Astrocyte of the cerebellum (primary cell): ENCODE measurements around the gene TMEM130.

Experiments
- DNase-seq: peaks from one replicate; pipeline ENCODE4 v3.0.0-alpha.2; 2011; ENCODE audit warnings: low read depth
- H3K4me3 ChIP-seq: 2 replicates; pipeline ENCODE4 v1.5.1; 2011; ENCODE audit warnings: mild to moderate bottlenecking, low read depth, low read length, moderate library complexity
- in situ Hi-C: cut with HindIII; loops from 2 replicates; pipeline ENCODE4 v1.10.0; 2017; ENCODE audit warnings: low sequenced_read_pairs
- TF ChIP-seq, protein P1 (sequence below): IDR thresholded peaks from 2 replicates; pipeline ENCODE4 v1.5.1; 2012; ENCODE audit warnings: low read length, low read depth, moderate library complexity, mild to moderate bottlenecking; ENCODE audit errors: missing control alignments

The TMEM130 gene

DNA sequence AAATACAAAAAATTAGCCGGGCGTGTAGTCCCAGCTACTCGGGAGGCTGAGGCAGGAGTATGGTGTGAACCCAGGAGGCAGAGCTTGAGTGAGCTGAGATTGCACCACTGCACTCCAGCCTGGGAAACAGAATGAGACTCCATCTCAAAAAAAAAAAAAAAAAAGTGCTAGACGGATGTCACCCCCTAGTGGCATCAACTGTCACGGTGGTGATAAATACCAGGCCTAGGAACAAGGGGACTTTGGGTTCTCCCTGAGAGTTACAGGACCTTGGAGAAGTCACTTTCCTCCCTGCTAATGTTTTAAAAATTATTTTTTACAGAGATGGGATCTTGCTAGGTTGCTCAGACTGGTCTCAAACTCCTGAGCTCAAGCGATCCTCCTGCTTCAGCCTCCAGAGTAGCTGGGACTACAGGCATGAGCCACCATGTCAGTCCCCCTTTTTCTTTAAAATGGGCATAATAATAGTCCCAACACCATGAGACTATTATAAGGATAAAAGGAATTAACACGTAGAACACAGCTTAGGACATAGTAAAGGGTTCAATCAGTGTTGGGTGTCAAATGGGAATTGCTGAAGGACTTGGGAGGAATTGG is 2.6 kb upstream of the TMEM130 start:
- H3K4me3 ChIP-seq: no peak overlapping the region
- in situ Hi-C loops: loop anchor here (25.0 kb wide), 1 partner anchor 435 kb away; no protein-coding TSS in a partner anchor
- no peak for DNase-seq
- TF ChIP-seq, protein P1, sequence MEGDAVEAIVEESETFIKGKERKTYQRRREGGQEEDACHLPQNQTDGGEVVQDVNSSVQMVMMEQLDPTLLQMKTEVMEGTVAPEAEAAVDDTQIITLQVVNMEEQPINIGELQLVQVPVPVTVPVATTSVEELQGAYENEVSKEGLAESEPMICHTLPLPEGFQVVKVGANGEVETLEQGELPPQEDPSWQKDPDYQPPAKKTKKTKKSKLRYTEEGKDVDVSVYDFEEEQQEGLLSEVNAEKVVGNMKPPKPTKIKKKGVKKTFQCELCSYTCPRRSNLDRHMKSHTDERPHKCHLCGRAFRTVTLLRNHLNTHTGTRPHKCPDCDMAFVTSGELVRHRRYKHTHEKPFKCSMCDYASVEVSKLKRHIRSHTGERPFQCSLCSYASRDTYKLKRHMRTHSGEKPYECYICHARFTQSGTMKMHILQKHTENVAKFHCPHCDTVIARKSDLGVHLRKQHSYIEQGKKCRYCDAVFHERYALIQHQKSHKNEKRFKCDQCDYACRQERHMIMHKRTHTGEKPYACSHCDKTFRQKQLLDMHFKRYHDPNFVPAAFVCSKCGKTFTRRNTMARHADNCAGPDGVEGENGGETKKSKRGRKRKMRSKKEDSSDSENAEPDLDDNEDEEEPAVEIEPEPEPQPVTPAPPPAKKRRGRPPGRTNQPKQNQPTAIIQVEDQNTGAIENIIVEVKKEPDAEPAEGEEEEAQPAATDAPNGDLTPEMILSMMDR: peak; percentile 22

DNA sequence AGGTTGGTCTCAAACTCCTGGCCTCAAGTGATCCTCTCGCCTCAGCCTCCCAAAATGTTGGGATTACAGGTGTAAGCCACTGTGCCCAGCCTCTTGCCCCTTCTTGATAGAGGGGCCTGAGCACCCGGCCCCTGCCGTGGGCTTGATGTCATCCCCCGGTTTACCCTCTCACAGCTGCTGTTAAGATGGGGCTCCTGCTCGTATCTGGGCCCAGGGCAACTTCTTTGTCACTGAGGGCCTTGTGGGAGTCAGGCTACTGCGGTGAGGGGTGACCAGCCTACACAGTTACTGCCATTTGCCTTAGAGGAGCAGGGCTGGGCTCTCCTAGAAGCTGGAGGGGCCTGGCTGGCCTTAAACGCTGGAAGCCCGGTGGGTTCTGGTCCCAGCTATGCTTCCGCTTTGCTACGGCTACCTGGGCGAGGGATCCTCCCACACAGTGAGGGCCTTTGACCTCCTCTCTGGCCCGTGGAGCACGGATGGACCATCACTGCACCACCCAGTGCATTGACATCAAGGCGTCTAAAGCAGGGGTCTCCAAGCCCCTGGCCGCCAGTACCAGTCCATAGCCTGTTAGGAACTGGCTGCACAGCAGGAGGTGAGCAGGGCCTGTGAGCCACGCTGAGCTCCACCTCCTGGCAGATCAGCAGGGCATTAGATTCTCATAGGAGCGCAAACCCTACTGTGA is 1.1 kb upstream of the TMEM130 start:
- TF ChIP-seq, protein P1: no peak
- no peak overlapping the region for H3K4me3 ChIP-seq
- no peak for DNase-seq
- in situ Hi-C loops: loop anchor here (25.0 kb wide), 1 partner anchor 434 kb away; no protein-coding TSS in a partner anchor

DNA sequence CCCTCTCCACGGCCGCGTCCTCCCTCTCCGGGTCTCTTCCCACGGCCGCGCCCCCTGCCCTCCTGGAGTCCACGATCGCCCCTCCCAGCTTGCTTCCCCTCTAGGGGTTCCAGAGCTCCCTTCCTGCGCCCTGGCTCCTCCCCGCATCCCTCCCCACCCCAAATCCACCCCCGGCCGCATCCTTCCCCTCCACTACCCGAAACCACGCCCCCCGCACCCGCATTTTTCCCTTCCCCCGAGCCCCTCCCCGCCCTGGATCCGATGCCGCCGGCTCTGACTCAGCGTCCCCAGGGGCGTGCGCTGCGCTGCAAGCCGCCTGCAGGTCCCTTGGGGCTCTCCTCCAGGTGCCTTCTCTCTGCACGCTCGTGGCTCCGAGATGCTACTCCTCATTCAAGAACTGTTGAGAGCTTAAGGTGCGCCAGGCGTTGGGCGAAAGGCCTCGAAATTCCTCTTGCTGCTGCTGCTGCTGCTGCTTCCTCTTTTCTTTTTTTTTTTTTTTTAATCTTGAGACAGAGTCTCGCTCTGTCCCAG is 372 bp upstream of the TMEM130 start:
- in situ Hi-C loops: loop anchor here (25.0 kb wide), 1 partner anchor 433 kb away; no protein-coding TSS in a partner anchor
- no peak for DNase-seq
- TF ChIP-seq, protein P1: no peak

DNA sequence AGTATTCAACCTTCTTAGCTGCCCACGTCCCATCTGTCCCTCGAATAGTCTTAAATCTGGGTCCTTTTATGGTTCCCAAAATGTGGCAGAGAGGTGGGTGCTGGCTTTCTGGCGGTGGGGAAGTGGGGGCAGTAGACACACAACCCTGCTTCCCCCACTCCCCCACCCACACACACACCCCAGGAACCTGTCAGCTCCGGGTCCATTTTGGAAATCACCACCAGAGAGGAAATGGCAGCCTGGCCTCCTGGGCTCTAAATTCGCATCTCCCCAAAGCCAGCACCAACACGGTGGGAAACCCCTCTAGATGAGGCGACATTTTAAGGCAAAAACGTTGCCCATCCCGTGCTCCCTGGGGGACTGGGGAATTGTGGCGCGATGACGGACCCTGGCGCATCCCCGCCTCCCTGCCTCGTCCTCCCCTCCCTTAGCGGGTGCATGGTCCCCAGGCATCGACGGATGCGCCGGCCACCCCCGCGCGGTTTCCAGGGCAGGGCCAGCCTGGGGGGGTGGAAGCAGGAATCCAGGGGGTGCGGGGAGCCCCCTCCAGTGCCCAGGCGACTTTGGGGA is 702 bp downstream of the TMEM130 start:
- TF ChIP-seq, protein P1: no peak
- peak overlapping the region; percentile 38 for H3K4me3 ChIP-seq
- no peak for DNase-seq
- in situ Hi-C loops: loop anchor here (25.0 kb wide), 1 partner anchor 432 kb away; no protein-coding TSS in a partner anchor

More for the DNA sequence above, 372 bp upstream of the TMEM130 start:
- H3K4me3 ChIP-seq: peak overlapping the region; percentile 38

DNA sequence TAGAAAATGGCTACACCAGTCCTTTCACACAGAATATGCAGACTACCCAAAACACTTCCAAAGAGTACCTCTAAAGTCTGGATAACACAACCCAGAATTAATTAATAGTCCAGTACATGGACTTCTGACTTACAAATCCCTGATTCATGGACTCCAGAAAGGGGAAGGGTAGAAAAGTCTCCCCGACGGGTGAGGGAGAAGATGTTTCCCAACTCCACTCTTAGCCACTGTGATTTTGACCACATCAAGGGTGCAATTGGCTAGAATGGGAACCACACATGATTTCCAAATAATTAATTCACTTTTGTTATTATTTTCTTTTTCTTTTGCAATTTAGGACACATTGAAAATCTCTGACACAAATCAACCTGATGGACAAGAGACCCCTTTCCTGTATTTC is 1.4 kb downstream of the TMEM130 start:
- no peak for DNase-seq
- in situ Hi-C loops: loop anchor here (25.0 kb wide), 1 partner anchor 431 kb away; no protein-coding TSS in a partner anchor
- TF ChIP-seq, protein P1: no peak
- H3K4me3 ChIP-seq: no peak overlapping the region

DNA sequence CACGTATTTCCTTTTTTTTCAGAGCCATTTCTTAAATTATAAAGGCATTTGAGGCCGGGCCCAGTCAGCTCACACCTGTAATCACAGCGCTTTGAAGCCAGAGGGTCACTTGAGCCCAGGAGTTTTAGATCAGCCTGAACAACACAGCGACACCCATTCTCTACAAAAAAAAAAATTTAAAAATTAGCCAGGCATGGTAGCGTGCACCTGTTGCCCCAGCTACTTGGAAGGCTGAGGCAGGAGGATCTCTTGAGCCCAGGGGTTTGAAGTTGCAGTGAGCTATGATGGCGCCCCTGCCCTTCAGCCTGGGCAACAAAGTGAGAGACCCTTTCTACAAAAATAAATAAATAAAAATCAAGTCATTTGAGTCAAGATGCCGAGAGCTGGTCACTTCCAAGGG is 3.0 kb downstream of the TMEM130 start:
- TF ChIP-seq, protein P1: no peak
- in situ Hi-C loops: loop anchor here (25.0 kb wide), 1 partner anchor 429 kb away; no protein-coding TSS in a partner anchor
- no peak for DNase-seq
- H3K4me3 ChIP-seq: no peak overlapping the region
